GM19025 (cell line): Measurements from ENCODE around the gene NFKB2.

ENCODE experiments used
- ATAC-seq: cut with Tn5 transposase; IDR thresholded peaks from one replicate; pipeline ENCODE4 v1.9.1; 2021; ENCODE audit warnings: mild to moderate bottlenecking, low read depth, moderate library complexity; ENCODE audit not compliant: unreplicated experiment

NFKB2 gene

DNA sequence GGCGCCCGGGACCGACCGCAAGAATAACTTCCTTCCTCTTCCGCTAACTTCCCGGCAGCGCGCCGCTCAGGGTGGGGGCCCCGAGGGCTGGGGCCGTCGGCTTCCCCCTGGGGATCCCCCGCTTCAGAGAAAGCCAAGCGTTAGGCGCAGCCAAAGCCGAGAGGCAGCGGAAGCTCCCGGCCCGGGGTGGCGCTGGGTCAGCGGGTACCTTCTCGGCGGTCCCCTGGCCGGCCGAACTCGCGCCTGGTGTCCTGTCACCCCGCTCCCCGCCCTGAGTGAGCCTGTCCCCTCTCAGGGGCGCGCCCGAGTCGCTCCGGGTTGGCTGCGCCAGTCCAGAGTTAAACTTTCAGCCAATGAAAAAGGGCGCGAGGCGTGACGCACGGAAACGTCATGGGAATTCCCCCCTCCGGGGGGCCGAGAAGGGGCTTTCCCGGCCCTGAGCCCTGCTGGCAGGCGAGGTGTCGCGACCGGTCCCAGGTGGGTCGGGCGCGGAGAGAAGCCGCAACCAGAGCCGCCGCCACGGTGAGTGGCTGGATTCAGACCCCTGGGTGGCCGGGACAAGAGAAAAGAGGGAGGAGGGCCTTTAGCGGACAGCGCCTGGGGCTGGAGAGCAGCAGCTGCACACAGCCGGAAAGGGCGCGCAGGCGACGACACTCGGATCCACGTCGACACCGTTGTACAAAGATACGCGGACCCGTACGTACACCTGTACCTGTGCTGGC lies 1.3 kb upstream of the NFKB2 start:
- ATAC-seq = peak; percentile 79

DNA sequence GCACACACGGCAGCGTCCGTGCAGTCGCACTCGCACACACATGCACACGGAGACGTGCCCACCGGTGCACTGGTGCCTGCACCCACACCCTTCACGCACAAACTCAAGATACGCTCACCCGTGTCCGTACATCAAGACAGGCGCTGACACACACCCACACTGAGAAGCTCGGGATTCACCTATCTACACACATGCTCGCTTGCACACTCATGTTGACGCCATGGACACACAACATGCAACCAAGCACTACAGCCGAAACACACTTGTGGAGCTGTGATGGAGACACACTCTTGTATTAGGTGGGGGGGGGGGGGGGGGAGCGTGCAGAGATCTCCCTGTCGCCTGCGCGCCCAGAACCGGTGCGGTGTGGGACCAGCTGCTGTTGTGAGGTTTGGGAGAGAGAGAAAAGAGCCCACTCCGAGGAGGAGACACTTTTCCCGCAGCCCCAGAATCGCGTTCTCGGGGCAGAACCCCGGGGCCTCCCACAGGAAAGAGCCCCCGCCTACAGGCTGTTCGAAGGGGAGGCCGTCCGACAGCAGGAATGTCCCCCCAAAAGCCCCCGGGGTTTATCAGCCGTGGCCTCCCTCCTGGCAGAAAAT lies 605 bp upstream of the NFKB2 start:
- ATAC-seq = no peak

DNA sequence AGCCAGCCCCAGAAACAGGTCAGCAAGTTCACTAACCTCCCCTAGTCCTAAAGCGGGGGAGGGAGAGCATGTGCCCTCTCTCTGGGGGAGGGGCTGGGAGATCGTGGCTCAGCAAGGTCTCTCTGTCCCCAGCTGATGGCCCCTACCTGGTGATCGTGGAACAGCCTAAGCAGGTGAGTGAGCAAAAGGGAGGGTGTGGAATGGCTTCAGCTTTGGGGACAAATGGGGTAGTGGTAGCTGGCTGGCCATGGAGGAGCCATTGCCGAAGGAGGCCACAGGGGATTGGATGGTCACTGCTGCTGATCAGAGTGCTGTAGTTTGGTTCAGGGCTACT lies 779 bp downstream of the NFKB2 start:
- no peak for ATAC-seq

DNA sequence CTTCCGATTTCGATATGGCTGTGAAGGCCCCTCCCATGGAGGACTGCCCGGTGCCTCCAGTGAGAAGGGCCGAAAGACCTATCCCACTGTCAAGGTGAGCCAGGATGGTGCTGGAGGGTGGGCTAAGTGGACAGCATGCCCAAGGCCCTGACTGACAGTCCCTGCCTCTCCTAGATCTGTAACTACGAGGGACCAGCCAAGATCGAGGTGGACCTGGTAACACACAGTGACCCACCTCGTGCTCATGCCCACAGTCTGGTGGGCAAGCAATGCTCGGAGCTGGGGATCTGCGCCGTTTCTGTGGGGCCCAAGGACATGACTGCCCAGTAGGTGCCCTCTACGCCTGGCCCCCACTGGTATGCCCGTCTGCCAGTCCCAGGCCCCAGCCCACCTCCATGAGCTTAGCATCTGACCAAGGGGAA lies 1.2 kb downstream of the NFKB2 start:
- no peak for ATAC-seq

DNA sequence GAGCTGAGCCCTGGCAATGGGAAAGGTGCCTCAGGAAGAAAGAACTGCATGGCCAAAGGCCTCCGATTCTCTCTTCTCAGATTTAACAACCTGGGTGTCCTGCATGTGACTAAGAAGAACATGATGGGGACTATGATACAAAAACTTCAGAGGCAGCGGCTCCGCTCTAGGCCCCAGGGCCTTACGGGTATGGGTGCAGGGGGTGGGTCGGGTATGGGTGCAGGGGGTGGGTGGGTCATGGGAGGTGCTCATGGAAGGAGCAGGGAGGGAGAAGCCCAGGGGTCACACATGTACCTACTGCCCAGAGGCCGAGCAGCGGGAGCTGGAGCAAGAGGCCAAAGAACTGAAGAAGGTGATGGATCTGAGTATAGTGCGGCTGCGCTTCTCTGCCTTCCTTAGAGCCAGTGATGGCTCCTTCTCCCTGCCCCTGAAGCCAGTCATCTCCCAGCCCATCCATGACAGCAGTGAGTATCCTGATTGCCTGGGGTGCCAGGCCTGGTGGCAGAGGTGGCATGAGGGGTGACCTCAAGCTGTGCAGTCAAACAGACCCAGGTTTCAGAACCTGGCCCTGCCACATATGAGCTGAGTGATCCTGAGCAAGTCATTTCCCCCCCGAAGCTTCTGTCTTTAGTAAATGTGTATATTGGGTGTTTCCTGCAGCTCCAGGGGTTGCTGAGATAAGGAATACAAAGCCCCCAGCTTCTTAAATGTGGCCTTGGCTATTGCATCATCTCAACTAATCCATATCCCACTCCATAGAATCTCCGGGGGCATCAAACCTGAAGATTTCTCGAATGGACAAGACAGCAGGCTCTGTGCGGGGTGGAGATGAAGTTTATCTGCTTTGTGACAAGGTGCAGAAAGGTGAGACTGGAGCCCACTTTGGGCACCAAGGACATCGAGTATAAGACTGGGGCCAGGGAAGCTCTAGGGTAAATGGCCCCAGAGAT lies 2.0 kb downstream of the NFKB2 start:
- no peak for ATAC-seq

DNA sequence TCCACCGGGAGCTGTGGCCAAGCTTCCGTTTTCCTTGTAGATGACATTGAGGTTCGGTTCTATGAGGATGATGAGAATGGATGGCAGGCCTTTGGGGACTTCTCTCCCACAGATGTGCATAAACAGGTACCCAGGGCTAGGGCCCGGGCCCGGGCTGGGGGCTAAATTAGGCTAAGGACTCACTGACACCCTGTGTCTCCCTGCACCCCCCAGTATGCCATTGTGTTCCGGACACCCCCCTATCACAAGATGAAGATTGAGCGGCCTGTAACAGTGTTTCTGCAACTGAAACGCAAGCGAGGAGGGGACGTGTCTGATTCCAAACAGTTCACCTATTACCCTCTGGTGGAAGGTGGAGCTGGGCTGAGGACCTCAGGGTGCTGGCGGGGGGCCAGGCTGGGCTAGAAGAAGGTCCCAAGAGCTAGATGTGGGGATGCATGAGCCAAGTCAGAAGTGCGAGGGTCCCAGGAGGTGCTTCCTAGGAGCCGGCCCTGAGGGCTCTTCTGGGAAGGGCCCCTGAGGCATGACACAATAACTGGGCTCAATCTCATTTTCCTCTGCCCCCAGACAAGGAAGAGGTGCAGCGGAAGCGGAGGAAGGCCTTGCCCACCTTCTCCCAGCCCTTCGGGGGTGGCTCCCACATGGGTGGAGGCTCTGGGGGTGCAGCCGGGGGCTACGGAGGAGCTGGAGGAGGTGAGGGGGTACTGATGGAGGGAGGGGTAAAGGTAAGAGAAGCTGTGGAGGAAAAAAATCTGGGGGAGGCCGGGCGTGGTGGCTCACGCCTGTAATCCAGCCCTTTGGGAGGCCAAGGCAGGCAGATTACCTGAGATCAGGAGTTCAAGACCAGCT lies 2.9 kb downstream of the NFKB2 start:
- ATAC-seq = no peak

DNA sequence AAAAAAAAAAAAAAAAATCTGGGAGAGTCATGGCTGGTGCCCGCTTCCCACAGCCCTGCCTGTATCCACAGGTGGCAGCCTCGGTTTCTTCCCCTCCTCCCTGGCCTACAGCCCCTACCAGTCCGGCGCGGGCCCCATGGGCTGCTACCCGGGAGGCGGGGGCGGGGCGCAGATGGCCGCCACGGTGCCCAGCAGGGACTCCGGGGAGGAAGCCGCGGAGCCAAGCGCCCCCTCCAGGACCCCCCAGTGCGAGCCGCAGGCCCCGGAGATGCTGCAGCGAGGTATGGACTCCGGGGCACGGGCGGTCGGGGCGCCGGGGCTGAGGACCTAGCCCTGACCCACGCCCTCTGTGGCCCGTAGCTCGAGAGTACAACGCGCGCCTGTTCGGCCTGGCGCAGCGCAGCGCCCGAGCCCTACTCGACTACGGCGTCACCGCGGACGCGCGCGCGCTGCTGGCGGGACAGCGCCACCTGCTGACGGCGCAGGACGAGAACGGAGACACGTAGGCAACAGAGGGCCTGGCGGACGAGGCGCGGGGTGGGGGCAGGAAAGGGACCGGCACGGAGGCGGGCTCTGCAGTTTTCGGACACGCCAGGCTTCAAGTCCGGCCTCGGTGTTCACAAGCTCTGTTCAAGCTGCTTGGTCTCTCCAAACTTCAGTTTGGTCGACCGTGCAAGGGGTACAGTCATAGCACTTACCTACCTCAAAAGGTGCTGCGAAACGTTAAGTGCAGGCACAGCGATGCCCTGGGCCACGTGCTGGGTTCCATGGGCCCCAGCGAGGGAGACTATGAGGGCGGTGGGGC lies 3.9 kb downstream of the NFKB2 start:
- peak; percentile 36 for ATAC-seq

DNA sequence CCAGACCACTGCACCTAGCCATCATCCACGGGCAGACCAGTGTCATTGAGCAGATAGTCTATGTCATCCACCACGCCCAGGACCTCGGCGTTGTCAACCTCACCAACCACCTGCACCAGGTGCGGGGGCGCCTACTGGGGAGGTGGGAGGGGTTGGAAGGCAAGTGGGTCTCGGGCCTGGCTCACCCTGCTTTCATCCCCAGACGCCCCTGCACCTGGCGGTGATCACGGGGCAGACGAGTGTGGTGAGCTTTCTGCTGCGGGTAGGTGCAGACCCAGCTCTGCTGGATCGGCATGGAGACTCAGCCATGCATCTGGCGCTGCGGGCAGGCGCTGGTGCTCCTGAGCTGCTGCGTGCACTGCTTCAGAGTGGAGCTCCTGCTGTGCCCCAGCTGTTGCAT lies 4.6 kb downstream of the NFKB2 start:
- no peak for ATAC-seq

DNA sequence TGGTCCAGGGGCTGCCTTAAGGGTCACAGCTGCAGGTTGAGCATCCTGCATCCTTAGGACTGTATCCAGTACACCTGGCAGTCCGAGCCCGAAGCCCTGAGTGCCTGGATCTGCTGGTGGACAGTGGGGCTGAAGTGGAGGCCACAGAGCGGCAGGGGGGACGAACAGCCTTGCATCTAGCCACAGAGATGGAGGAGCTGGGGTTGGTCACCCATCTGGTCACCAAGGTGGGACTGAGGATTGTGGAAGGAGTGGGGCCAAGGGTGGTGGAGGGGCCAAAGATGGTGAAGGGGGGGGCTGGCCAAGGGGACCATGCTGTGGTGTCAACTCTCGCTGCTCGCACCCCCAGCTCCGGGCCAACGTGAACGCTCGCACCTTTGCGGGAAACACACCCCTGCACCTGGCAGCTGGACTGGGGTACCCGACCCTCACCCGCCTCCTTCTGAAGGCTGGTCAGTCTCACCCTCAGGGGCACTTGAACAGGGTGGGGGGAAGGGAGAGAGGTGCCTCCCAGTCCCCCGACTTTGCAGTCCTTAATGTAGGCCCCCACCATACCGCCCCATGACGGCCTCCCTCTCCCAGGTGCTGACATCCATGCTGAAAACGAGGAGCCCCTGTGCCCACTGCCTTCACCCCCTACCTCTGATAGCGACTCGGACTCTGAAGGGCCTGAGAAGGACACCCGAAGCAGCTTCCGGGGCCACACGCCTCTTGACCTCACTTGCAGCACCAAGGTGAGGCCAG lies 5.3 kb downstream of the NFKB2 start:
- no peak for ATAC-seq

DNA sequence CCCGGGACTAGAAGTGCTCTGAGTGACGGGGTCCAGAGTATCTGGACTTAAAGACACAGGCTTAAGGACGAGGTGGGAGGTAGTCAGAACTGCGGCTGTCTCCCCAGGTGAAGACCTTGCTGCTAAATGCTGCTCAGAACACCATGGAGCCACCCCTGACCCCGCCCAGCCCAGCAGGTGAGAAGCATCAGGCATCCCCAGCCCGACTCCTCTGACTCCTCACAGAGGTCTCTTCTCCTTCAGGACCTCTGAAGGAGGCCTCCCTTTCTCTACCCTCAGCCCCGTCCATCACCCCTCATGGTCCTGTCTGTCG lies 5.8 kb downstream of the NFKB2 start:
- no peak for ATAC-seq

DNA sequence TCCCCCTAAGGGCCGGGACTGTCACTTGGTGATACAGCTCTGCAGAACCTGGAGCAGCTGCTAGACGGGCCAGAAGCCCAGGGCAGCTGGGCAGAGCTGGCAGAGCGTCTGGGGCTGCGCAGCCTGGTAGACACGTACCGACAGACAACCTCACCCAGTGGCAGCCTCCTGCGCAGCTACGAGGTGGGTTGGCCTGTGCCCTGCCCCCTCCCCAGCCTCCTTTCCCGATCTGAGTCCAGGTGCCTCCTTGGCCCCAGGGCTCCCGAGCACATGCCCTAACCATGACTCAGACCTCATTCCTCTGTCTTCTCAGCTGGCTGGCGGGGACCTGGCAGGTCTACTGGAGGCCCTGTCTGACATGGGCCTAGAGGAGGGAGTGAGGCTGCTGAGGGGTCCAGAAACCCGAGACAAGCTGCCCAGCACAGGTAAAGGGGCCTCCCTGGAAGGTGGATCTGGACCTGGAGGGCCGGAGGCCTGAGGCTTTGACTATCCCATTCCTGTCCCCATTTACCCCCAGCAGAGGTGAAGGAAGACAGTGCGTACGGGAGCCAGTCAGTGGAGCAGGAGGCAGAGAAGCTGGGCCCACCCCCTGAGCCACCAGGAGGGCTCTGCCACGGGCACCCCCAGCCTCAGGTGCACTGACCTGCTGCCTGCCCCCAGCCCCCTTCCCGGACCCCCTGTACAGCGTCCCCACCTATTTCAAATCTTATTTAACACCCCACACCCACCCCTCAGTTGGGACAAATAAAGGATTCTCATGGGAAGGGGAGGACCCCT lies 6.4 kb downstream of the NFKB2 start:
- no peak for ATAC-seq

DNA sequence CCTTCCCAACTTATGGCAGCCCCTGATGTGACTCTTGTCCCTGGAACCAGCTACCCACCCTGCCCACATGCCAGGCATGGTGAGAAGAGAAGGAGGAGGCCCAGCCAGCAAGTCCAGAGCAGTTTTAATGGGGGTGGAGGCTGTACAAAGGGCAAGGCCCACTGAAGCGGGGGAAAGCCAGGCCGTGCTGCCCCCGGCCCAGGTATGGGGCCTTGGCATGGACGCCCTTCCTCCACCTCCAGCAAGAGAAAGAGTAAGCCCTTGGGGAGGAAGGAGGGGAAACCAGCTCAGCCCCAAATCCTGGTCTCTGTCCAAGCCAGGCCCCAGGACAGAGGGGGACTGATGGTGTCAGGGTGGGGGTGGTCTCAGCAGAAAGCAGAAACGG lies 7.0 kb downstream of the NFKB2 start:
- no peak for ATAC-seq

DNA sequence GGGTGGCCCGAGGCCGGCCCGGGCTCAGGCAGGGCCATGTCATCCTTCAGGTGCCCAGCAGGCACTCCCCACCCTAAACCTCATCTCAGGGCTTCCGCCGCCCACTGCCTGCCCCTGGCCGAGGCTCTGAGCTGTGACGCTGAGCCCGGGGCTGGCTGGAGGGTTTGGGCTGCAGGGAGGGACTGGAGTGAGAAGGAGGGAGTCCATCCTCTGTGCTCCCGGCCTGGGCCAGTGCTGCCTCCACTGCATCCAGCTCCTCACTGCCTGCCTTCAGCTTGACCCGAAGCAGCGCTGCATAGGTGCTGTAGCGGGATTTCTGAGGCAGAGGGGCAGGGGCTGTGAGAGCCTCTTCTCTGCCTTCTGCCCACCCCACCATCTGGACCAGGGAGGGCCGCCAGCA lies 7.6 kb downstream of the NFKB2 start:
- ATAC-seq = no peak

DNA sequence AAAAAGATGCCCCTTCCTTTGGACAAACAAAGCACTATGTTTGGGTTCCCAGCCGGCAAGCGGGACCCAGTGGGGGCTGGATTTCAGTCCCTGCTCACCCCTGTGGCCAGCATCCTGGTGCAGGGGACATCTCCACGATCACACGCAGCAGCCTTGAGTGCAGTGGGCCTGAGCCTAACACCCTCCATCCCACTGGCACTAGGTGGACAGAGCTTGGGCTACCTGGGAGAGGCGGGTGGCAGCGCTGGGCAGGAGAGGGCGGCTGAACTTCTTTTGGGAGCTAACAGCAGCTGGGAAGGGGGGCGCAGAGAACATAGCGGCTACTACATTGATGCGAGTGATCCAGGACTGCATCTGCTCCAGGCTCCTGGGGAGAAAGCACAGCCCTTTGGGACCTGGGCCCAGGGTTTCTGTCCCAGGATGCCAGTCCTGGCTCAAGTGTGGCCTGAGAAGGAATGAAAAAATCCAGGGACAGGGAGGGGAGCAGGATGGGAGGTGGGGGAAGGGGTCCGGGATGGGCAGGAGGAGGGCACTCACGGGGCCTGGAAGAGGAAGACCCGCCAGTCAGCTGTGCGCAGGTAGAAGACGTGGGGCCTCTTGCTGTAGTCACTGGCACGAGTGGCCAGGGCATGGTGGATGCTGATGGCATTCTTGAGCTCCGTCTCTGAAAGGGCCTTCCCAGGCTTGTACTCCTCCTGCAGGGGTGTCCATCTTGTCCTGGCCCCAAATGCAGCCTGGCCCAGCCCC lies 9.0 kb downstream of the NFKB2 start:
- no peak for ATAC-seq

DNA sequence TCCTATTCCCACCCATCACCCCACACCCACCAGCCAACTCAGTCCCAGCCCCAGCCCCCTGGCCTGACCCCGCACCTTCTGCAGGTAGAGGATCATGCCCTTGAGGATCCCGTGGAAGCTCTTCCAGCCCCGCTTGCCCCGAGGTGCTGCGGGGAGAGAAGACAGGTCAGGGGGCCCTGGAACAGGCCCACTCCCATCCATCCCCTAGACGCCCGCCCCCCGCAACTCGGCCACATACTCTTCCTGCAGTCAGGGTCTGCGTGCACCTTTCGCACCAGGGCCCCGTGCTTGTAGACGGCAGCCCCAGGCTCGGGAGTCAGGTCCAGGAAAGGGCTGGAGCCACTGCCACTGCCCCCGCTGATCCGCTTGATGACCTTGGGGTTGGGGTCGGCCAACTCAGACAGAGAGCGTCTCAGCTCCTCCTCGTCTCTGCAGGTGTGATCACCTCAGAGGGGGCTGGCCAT lies 9.6 kb downstream of the NFKB2 start:
- no peak for ATAC-seq

DNA sequence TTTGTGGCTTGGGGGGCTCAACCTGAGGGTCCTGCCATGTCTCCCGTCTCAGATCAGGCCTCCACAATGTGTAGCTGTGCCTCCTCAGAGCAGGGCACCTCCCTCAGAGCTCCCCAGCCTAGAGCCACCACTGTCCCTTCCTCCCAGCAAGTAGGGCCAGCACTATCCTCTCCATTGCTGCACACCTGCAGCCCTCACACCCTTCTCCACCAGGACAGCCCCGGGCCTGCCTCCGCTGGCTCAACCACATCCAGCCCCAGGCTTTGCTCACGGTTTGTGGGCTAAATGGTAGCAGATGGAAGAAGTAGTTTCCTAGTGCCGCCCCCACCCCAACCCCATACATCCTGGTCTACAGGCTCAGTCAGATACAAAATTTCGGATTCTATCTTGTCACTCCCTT lies 10.1 kb downstream of the NFKB2 start:
- ATAC-seq = no peak

DNA sequence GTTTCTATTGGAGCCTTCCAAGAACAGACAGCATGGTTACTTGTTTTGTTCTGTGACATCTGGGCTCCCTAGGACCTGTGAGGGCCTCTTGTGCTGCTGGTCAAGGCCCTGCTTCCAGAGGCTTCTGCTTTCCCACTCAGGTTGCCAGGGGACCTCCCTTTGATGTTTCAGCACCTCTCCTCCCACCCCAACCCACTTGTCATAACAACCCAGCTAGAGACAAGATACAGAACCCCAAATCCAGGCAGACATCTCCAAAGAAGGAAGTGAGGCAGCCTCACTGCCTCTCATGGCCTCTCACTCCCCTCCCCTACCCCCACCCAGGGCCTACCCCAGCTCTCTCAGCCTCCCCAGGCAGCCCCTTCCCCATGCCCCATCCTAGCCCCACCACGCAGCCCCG lies 11.3 kb downstream of the NFKB2 start:
- no peak for ATAC-seq
